ENCODE data around the gene LLGL1.

Gene LLGL1

GRCh38 chr17:18257982-18258355, 32.5 kb downstream of the LLGL1 start:
- no peak for DNase-seq (ENCODE audit: low spot score)
- no peak overlapping the region for H4K8ac ChIP-seq (ENCODE audit: low read depth, low read length)
- peaks cover 12 to 21% of the 10 kb centered on the region in 2 donors for H3K4me1 ChIP-seq (ENCODE audit: control insufficient read depth in 2 of 2, insufficient read depth in 1 of 2, low read depth in 1 of 2, low read length in 2 of 2)
- peaks cover 0 to 2% (median 0%) of the 10 kb centered on the region in 3 experiments for H3K27me3 ChIP-seq (ENCODE audit: control insufficient read depth in 3 of 3, insufficient read depth in 3 of 3, low read depth in 1 of 3, low read length in 3 of 3)
- peak overlapping the region; percentile 87 for H2BK5ac ChIP-seq (ENCODE audit: low read length)
- no peak overlapping the region for H4K91ac ChIP-seq (ENCODE audit: low read depth, low read length, poor library complexity)
- H3K4me2 ChIP-seq (ENCODE audit: insufficient read depth, low read length, poor library complexity, severe bottlenecking): peak overlapping the region; percentile 87
- peaks cover 34 to 41% of the 10 kb centered on the region in 2 donors for H3K36me3 ChIP-seq (replicated peaks in 1 of 2; ENCODE audit: control insufficient read depth in 2 of 2, insufficient read depth in 2 of 2, low read length in 2 of 2)
- H3K14ac ChIP-seq (ENCODE audit: low read length): peak overlapping the region; percentile 94
- H2AFZ ChIP-seq (ENCODE audit: low read length): peak overlapping the region; percentile 96
- H2BK12ac ChIP-seq (ENCODE audit: low read length): no peak overlapping the region
- peak overlapping the region; percentile 85 for H3K27ac ChIP-seq (replicated peaks; ENCODE audit: low read length)
- H3K23ac ChIP-seq (ENCODE audit: low read depth, low read length, poor library complexity): peak overlapping the region; percentile 93
- WGBS, 2 donors (ENCODE audit: extremely low coverage in 2 of 2, insufficient read length in 2 of 2, insufficient replicate concordance in 1 of 2): no CpG with 5 or more reads among the region's 16 CpGs
- H3K9ac ChIP-seq (ENCODE audit: low read depth, low read length, poor library complexity): peak overlapping the region; percentile 92
- H2BK120ac ChIP-seq (ENCODE audit: low read depth, low read length): peak overlapping the region; percentile 72
- H3K4ac ChIP-seq (ENCODE audit: low read length): no peak overlapping the region
- no peaks in the 10 kb centered on the region for H3K9me3 ChIP-seq (replicated peaks in 1 of 2; ENCODE audit: control insufficient read depth in 2 of 2, insufficient read depth in 1 of 2, low read depth in 1 of 2, low read length in 2 of 2)
- H3K18ac ChIP-seq (ENCODE audit: low read length): peak overlapping the region; percentile 95
- H2AK5ac ChIP-seq (ENCODE audit: low read depth, low read length): peak overlapping the region; percentile 6
- peaks cover 21% of the 10 kb centered on the region for H3K79me1 ChIP-seq (ENCODE audit: low read depth, low read length)
- no peak overlapping the region for H2BK15ac ChIP-seq (ENCODE audit: low read length)
- H3K4me3 ChIP-seq (ENCODE audit: low read length in 2 of 2): peak overlapping the region; percentile 86 to 98

- Histone ChIP-seq H3K23ac (ENCODE audit: low read depth, low read length, poor library complexity) (peak within 1 kb of the TSS; percentile 93), H3K79me1 (ENCODE audit: low read depth, low read length) (peaks cover 20% of the 10 kb centered on the region), H3K27ac (replicated peaks; ENCODE audit: low read length) (peak within 1 kb of the TSS; percentile 85), H2BK15ac (ENCODE audit: low read length) (peak within 1 kb of the TSS; percentile 98), H3K14ac (ENCODE audit: low read length) (peak within 1 kb of the TSS; percentile 94), H3K27me3 (ENCODE audit: control insufficient read depth in 3 of 3, insufficient read depth in 3 of 3, low read depth in 1 of 3, low read length in 3 of 3) (peaks cover 0 to 2% (median 0%) of the 10 kb centered on the region in 3 experiments), H3K9ac (ENCODE audit: low read depth, low read length, poor library complexity) (peak within 1 kb of the TSS; percentile 92), H3K36me3 (replicated peaks in 1 of 2; ENCODE audit: control insufficient read depth in 2 of 2, insufficient read depth in 2 of 2, low read length in 2 of 2) (peaks cover 34 to 41% of the 10 kb centered on the region in 2 donors), H3K4ac (ENCODE audit: low read length) (no peak within 1 kb of the TSS), H3K4me3 (ENCODE audit: low read length in 2 of 2) (peak within 1 kb of the TSS; percentile 86 to 98), H2AK5ac (ENCODE audit: low read depth, low read length) (peak within 1 kb of the TSS; percentile 75), H2BK5ac (ENCODE audit: low read length) (peak within 1 kb of the TSS; percentile 87), H2BK12ac (ENCODE audit: low read length) (peak within 1 kb of the TSS; percentile 22), H3K9me3 (replicated peaks in 1 of 2; ENCODE audit: control insufficient read depth in 2 of 2, insufficient read depth in 1 of 2, low read depth in 1 of 2, low read length in 2 of 2) (no peaks in the 10 kb centered on the region), H3K18ac (ENCODE audit: low read length) (peak within 1 kb of the TSS; percentile 95), H2BK120ac (ENCODE audit: low read depth, low read length) (peak within 1 kb of the TSS; percentile 72), H4K8ac (ENCODE audit: low read depth, low read length) (peak within 1 kb of the TSS; percentile 92), H4K91ac (ENCODE audit: low read depth, low read length, poor library complexity) (peak within 1 kb of the TSS; percentile 85), H3K4me2 (ENCODE audit: insufficient read depth, low read length, poor library complexity, severe bottlenecking) (peak within 1 kb of the TSS; percentile 87), H3K4me1 (ENCODE audit: control insufficient read depth in 2 of 2, insufficient read depth in 1 of 2, low read depth in 1 of 2, low read length in 2 of 2) (peaks cover 12 to 21% of the 10 kb centered on the region in 2 donors), H2AFZ (ENCODE audit: low read length) (peak within 1 kb of the TSS; percentile 96)
- peak; percentile 63 for DNase-seq (ENCODE audit: low spot score)
- WGBS, 2 donors (ENCODE audit: extremely low coverage in 2 of 2, insufficient read length in 2 of 2, insufficient replicate concordance in 1 of 2): no CpG with 5 or more reads among the region's 71 CpGs
These were observed 33.1 kb downstream of the LLGL1 start, which contains the start of gene FLII for GRCh38 chr17:18258356-18259038. FLII (minus strand) TSS chr17:18258738; CDS start chr17:18258690, 48 bp downstream.

- peak overlapping the region; percentile 89 for H4K8ac ChIP-seq (ENCODE audit: low read depth, low read length)
- H3K27ac ChIP-seq (replicated peaks; ENCODE audit: low read length): peak overlapping the region; percentile 21
- peak overlapping the region; percentile 98 for H2AFZ ChIP-seq (ENCODE audit: low read length)
These were observed 34.3 kb downstream of the LLGL1 start for GRCh38 chr17:18259621-18260331.

More at GRCh38 chr17:18259621-18260331, 34.3 kb downstream of the LLGL1 start:
- peak overlapping the region; percentile 64 for H3K14ac ChIP-seq (ENCODE audit: low read length)
- no peaks in the 10 kb centered on the region for H3K9me3 ChIP-seq (replicated peaks in 1 of 2; ENCODE audit: control insufficient read depth in 2 of 2, insufficient read depth in 1 of 2, low read depth in 1 of 2, low read length in 2 of 2)
- H3K4ac ChIP-seq (ENCODE audit: low read length): no peak overlapping the region
- H3K23ac ChIP-seq (ENCODE audit: low read depth, low read length, poor library complexity): peak overlapping the region; percentile 57
- H4K91ac ChIP-seq (ENCODE audit: low read depth, low read length, poor library complexity): no peak overlapping the region
- peak overlapping the region; percentile 96 for H3K18ac ChIP-seq (ENCODE audit: low read length)
- H2BK12ac ChIP-seq (ENCODE audit: low read length): peak overlapping the region; percentile 90
- WGBS, 2 donors (ENCODE audit: extremely low coverage in 2 of 2, insufficient read length in 2 of 2, insufficient replicate concordance in 1 of 2): no CpG with 5 or more reads among the region's 22 CpGs
- peak overlapping the region; percentile 99 for H2BK15ac ChIP-seq (ENCODE audit: low read length)
- peak overlapping the region; percentile 74 for H2AK5ac ChIP-seq (ENCODE audit: low read depth, low read length)
- H3K4me1 ChIP-seq (ENCODE audit: control insufficient read depth in 2 of 2, insufficient read depth in 1 of 2, low read depth in 1 of 2, low read length in 2 of 2): peaks cover 12 to 21% of the 10 kb centered on the region in 2 donors
- H2BK120ac ChIP-seq (ENCODE audit: low read depth, low read length): peak overlapping the region; percentile 72
- H3K36me3 ChIP-seq (replicated peaks in 1 of 2; ENCODE audit: control insufficient read depth in 2 of 2, insufficient read depth in 2 of 2, low read length in 2 of 2): peaks cover 30 to 40% of the 10 kb centered on the region in 2 donors
- no peak for DNase-seq (ENCODE audit: low spot score)
- H2BK5ac ChIP-seq (ENCODE audit: low read length): peak overlapping the region; percentile 98
- peak overlapping the region; percentile 60 to 83 for H3K4me3 ChIP-seq (ENCODE audit: low read length in 2 of 2)
- peak overlapping the region; percentile 83 for H3K9ac ChIP-seq (ENCODE audit: low read depth, low read length, poor library complexity)
- H3K79me1 ChIP-seq (ENCODE audit: low read depth, low read length): peaks cover 20% of the 10 kb centered on the region
- H3K4me2 ChIP-seq (ENCODE audit: insufficient read depth, low read length, poor library complexity, severe bottlenecking): peak overlapping the region; percentile 65
- peaks cover 0 to 2% (median 0%) of the 10 kb centered on the region in 3 experiments for H3K27me3 ChIP-seq (ENCODE audit: control insufficient read depth in 3 of 3, insufficient read depth in 3 of 3, low read depth in 1 of 3, low read length in 3 of 3)
